ENCODE measurements around the gene SIDT2. TPM values are rescaled to one million over a fixed set of nuclear protein-coding genes. Genes with fewer than 3 reads are reported as not detected.

The SIDT2 gene
- total RNA-seq, 1 experiment from 2014 or later, result 37.0 TPM

GRCh38 chr11:117166491-117166890 is 12.1 kb upstream of the SIDT2 start (continued):
- TF ChIP-seq ZBTB33 (IDR thresholded peaks at IDR 0.05; ENCODE audit: extremely low read depth, insufficient replicate concordance, low read length) (no peak), JUND (IDR thresholded peaks at IDR 0.05) (no peak), TCF7L2 (IDR thresholded peaks at IDR 0.05; ENCODE audit: borderline replicate concordance, extremely low read depth, insufficient read depth, insufficient read length) (no peak), ELF1 (IDR thresholded peaks at IDR 0.05; ENCODE audit: borderline replicate concordance, low read depth) (no peak), POLR2A (IDR thresholded peaks at IDR 0.05; ENCODE audit: borderline replicate concordance, extremely low read depth, insufficient read depth, insufficient read length) (no peak), EZH2 (IDR thresholded peaks at IDR 0.05) (no peak), SP1 (IDR thresholded peaks at IDR 0.05; ENCODE audit: low read depth) (no peak), MAX (IDR thresholded peaks at IDR 0.05) (no peak)

GRCh38 chr11:117169736-117170135 is 8.8 kb upstream of the SIDT2 start:
- intact Hi-C loops (cut with micrococcal nuclease), result no loop called here
- Histone ChIP-seq H3K4me3 (replicated peaks in 1 of 2; ENCODE audit: low read depth in 1 of 2, low read length in 2 of 2) (no peak overlapping the region), H4K20me1 (ENCODE audit: insufficient read depth) (0 out of 2 replicates have a peak, but pooled peaks cover 6% of the 10 kb centered on the region), H3K4me1 (ENCODE audit: control insufficient read depth in 1 of 2, insufficient read depth in 2 of 2, low read length in 2 of 2) (peaks cover 13 to 36% of the 10 kb centered on the region in 2 experiments), H3K4me2 (ENCODE audit: low read length) (no peak overlapping the region), H2AFZ (ENCODE audit: low read depth, low read length, poor library complexity, severe bottlenecking) (no peak overlapping the region), H3K27me3 (ENCODE audit: insufficient read depth, low read length) (no peaks in the 10 kb centered on the region), H3K9me3 (ENCODE audit: control insufficient read depth in 1 of 2, insufficient read depth in 1 of 2, low read depth in 1 of 2, low read length in 2 of 2) (no peaks in the 10 kb centered on the region), H3K9ac (ENCODE audit: low read length) (no peak overlapping the region), H3K36me3 (ENCODE audit: control insufficient read depth in 1 of 2, insufficient read depth in 2 of 2, low read length in 2 of 2) (peaks cover 20 to 37% of the 10 kb centered on the region in 2 experiments; a peak in 3 of 4 replicates), H3K27ac (ENCODE audit: low read depth, low read length) (no peak overlapping the region), H3K79me2 (ENCODE audit: insufficient read depth, low read length) (peaks cover 15% of the 10 kb centered on the region), H3K9me2 (ENCODE audit: insufficient read depth) (no peaks in the 10 kb centered on the region)
- BruUV-seq (replicated peaks), result no TSS peak
- no peak for ATAC-seq
- CTCF ChIA-PET, result no interaction called here
- RAD21 ChIA-PET (ENCODE audit: low non-redundant PET in 1 of 2, low total read pairs in 2 of 2, uncharacterized antibody in 2 of 2, unreplicated experiment in 2 of 2), result no interaction called here
- DNase-seq (ENCODE audit: low read depth, low spot score), result no peak
- POLR2A ChIA-PET, result no interaction called here
- TF ChIP-seq ZNF274 (IDR thresholded peaks at IDR 0.05; ENCODE audit: low read depth, low read length) (no peak), ZBTB33 (IDR thresholded peaks at IDR 0.05; ENCODE audit: extremely low read depth, insufficient replicate concordance, low read length) (no peak), MAX (IDR thresholded peaks at IDR 0.05) (no peak), ATF3 (IDR thresholded peaks at IDR 0.05) (no peak), YY1 (IDR thresholded peaks at IDR 0.05; ENCODE audit: extremely low read depth, insufficient replicate concordance, low read depth, low read length) (no peak), CTCF (IDR thresholded peaks at IDR 0.05 in 2 of 3, conservative IDR thresholded peaks at IDR 0.05 in 1 of 3; ENCODE audit: borderline replicate concordance in 1 of 3, insufficient read depth in 1 of 3, low read depth in 2 of 3, low read length in 2 of 3) (no peak), ELF1 (IDR thresholded peaks at IDR 0.05; ENCODE audit: borderline replicate concordance, low read depth) (no peak), JUND (IDR thresholded peaks at IDR 0.05) (no peak), SIN3A (IDR thresholded peaks at IDR 0.05; ENCODE audit: low read depth) (no peak), CBX3 (IDR thresholded peaks at IDR 0.05; ENCODE audit: low read depth) (no peak), RAD21 (IDR thresholded peaks at IDR 0.05; ENCODE audit: low read depth) (no peak), ZFX (IDR thresholded peaks at IDR 0.05) (no peak), SP1 (IDR thresholded peaks at IDR 0.05; ENCODE audit: low read depth) (no peak)
